Measurements from ENCODE around the gene INSC. TPM values are rescaled to one million over a fixed set of nuclear protein-coding genes. Genes with fewer than 3 reads are reported as not detected.
"Not testable (repeated sequence)": the region's sequence is repeated elsewhere in the genome, so short reads cannot be mapped to it uniquely, and the experiment has no call there.

INSC gene, protein sequence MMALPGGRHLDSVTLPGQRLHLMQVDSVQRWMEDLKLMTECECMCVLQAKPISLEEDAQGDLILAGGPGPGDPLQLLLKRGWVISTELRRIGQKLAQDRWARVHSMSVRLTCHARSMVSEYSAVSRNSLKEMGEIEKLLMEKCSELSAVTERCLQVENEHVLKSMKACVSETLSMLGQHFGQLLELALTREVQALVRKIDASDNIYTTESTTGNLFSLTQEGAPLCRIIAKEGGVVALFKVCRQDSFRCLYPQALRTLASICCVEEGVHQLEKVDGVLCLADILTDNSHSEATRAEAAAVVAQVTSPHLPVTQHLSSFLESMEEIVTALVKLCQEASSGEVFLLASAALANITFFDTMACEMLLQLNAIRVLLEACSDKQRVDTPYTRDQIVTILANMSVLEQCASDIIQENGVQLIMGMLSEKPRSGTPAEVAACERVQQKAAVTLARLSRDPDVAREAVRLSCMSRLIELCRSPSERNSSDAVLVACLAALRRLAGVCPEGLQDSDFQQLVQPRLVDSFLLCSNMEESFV
- total RNA-seq (10 to 100 TPM in 1 of 2 donors, 1 to 10 TPM in 1; 9.2 to 13.9 TPM), polyA plus RNA-seq (ENCODE audit: insufficient read length in 2 of 2) (1 to 10 TPM; 3.0 to 5.7 TPM)
- long read RNA-seq, donor 1 = 0 reads
- long read RNA-seq, donor 2 = 0 reads
- long read RNA-seq, donor 3 = 0 reads
- long read RNA-seq, donor 4 = 0 reads

DNA sequence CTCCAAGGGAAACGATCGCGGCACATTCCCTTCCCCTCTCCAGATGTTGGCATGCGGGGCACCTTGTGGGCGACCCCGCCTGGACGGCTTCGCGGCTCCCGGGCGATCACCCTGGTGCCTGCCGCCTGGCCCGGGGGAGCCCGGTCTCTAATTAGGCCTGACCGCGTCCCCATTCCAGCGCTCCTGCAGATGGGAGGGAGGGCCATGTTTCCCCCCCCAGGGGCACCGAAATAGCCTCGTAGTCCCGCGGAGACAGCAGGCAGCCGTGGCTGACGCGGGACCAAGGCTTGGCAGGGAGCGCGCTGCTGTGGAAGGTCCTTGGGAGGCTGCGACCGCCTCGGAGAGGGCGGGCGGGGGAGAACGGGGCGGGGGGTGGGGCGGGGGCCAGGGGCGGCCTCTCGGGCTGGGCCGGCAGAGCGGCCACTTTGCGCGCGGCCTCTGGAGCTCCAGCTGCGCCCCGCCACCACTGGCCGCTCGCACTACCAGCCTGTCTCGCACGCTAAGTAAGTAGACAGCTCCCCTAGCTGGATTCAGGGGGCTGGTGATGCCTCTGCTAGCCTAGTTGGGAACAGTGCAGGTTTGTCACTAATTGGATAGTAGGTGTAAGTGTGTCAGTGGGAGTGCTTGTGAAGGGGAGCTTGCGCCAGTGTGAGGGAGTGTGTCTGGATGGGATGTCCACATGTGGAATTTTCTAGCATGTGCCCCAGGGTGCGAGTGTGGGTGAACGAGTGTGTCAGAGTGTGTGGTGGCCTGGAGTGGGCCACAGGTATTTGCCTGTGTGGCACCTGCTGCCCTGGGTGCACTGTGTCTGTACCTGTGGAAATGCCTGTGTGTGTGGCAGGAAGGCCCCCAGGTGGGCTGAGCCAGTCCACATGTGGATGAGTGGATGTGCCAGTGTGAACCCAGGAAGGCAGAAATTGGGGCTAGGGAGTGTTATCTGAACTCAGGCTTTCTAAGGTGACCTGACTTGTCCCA, at the start of gene INSC:
Gene INSC, plus strand, starts transcription at position 423 of the 975 bp plus-strand sequence. CDS start 34,252 bp downstream, outside the sequence.
- peak in 2 of 6 donors; percentile 40 to 67 for DNase-seq (ENCODE audit: low read depth in 4 of 6, low spot score in 6 of 6)

DNA sequence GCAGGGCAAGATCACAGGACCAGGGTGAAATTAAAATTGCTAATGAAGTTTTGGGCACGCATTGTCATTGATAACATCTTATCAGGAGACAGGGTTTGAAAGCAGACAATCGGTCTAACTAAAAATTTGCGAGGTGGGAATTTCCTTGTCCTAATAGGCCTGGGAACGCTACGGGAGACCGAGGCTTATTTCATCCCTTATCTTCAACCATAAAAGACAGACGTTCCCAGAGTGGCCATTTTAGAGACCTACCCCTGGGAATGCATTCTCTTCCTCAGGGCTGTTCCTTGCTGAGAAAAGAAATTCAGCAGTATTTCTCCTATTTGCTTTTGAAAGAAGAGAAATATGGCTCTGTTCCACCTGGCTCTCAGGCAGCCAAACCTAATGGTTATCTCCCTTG, 45.0 kb upstream of the INSC start:
- H3K36me3 ChIP-seq (ENCODE audit: control insufficient read depth, insufficient read depth, low read length); DNase-seq (ENCODE audit: low read depth in 4 of 6, low spot score in 6 of 6); H3K27ac ChIP-seq (ENCODE audit: low read depth, low read length); H3K4me3 ChIP-seq (ENCODE audit: low read depth, low read length); H3K9me3 ChIP-seq (ENCODE audit: control insufficient read depth, insufficient read depth, low read length): not testable (repeated sequence)
- H3K27me3 ChIP-seq (ENCODE audit: control insufficient read depth, insufficient read depth, low read length) = peaks cover 32% of the 10 kb centered on the region
- WGBS (ENCODE audit: insufficient coverage) = 88% methylated on average over 3 of the region's 7 CpGs
- H3K4me1 ChIP-seq (ENCODE audit: control insufficient read depth, insufficient read depth, low read length) = peaks cover 24% of the 10 kb centered on the region

More for the DNA sequence above, at the start of gene INSC:
- Histone ChIP-seq H3K27ac (ENCODE audit: low read depth, low read length) (peak within 1 kb of the TSS; percentile 70), H3K4me1 (ENCODE audit: control insufficient read depth, insufficient read depth, low read length) (peaks cover 24% of the 10 kb centered on the region), H3K36me3 (ENCODE audit: control insufficient read depth, insufficient read depth, low read length) (no peaks in the 10 kb centered on the region), H3K4me3 (ENCODE audit: low read depth, low read length) (peak within 1 kb of the TSS; percentile 47), H3K9me3 (ENCODE audit: control insufficient read depth, insufficient read depth, low read length) (no peaks in the 10 kb centered on the region), H3K27me3 (ENCODE audit: control insufficient read depth, insufficient read depth, low read length) (peaks cover 4% of the 10 kb centered on the region)
- 6% methylated on average over 40 of the region's 50 CpGs for WGBS (ENCODE audit: insufficient coverage)

DNA sequence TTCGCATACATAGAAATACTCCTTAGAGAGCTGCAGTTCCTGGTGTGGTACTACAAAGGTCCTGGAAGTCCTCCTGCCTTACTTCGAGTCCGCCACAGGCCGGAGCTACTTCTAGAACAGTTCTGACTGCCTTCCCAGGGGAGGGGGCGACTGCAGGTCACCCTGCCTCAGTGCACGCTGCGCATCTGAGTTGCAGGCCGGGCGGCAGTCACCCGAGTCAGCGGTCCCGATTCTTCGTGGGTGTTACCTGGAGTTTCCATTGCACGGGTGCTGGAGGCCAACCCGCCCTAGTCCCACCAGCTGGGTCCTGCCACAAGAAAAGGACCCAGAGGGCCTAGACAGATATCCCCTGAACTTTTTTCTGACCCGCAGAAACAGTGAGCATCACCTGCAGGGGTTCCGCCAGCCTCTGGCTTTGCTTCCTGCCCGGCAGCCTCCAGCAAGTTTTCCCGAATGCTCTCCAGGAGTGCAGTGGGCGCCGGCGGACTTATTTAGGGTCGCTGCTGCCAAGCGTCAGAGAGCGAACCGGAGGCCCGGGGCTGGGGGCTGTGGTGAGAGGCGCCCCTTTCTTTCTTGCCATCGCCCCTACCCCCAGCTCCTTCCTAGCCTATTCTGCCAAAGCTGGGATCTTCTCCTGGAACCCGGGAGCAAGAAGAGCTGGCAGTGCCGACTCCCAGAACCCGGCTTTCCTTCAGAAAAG, 43.0 kb upstream of the INSC start:
- Histone ChIP-seq H3K9me3 (ENCODE audit: control insufficient read depth, insufficient read depth, low read length) (no peaks in the 10 kb centered on the region), H3K27ac (ENCODE audit: low read depth, low read length) (no peak overlapping the region), H3K27me3 (ENCODE audit: control insufficient read depth, insufficient read depth, low read length) (peaks cover 37% of the 10 kb centered on the region), H3K4me1 (ENCODE audit: control insufficient read depth, insufficient read depth, low read length) (peaks cover 26% of the 10 kb centered on the region), H3K4me3 (ENCODE audit: low read depth, low read length) (no peak overlapping the region), H3K36me3 (ENCODE audit: control insufficient read depth, insufficient read depth, low read length) (no peaks in the 10 kb centered on the region)
- WGBS (ENCODE audit: insufficient coverage) = 89% methylated on average over 25 of the region's 32 CpGs
- DNase-seq (ENCODE audit: low read depth in 4 of 6, low spot score in 6 of 6) = no peak

- Histone ChIP-seq H3K4me3 (ENCODE audit: low read depth, low read length) (no peak overlapping the region), H3K4me1 (ENCODE audit: control insufficient read depth, insufficient read depth, low read length) (peaks cover 26% of the 10 kb centered on the region), H3K36me3 (ENCODE audit: control insufficient read depth, insufficient read depth, low read length) (no peaks in the 10 kb centered on the region), H3K27me3 (ENCODE audit: control insufficient read depth, insufficient read depth, low read length) (peaks cover 37% of the 10 kb centered on the region), H3K27ac (ENCODE audit: low read depth, low read length) (no peak overlapping the region), H3K9me3 (ENCODE audit: control insufficient read depth, insufficient read depth, low read length) (no peaks in the 10 kb centered on the region)
- WGBS (ENCODE audit: insufficient coverage) = 87% methylated on average over 11 of the region's 23 CpGs
- DNase-seq (ENCODE audit: low read depth in 4 of 6, low spot score in 6 of 6) = no peak
These were observed 42.1 kb upstream of the INSC start for GRCh38 chr11:15072551-15073143.

DNA sequence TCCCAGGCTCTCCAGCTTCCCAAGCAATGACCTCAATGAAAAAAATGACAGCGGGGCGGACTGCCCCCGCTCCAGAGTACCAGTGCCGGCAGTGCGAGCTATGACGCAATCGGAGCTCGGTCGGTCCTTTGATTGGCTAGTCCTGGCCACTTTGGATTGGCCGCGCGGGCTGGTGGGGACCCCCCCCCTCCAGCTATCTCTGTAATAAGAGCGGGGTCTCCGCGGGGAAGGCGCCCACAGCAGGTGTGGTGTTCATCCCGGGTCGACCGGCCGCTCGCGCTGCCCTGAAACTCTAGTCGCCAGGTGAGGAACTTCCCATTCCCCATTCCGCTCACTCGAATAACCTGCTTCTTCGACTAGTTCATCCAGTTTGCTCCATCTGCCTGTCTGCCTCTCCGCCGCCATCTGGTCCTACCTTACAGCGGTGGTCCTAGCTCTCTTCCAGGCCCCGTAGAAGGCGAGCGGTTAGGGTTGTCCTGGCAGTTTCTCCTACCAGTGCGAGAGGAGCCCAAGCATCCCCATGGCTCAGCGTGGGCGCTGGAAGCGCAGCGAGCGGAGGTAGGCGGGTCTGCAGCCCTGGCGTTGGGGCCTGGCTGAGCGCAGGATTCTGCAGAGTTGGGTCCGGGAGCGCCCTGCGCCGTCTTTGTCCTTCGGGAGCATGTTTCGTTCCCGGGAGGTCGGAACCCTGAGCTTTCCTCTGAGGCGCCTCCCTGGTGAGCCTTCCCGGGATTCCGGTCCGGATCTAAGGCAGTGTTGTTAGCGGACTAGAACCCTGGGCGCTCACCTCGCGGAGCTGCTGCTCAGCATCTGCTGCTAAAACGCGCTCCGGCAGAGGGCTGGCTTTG, 41.1 kb upstream of the INSC start, which contains the start of gene CALCB:
Gene CALCB, plus strand, starts transcription at position 233 of the 845 bp plus-strand sequence. CDS start 1,126 bp downstream, outside the sequence.
- no peaks in the 10 kb centered on the region for H3K36me3 ChIP-seq (ENCODE audit: control insufficient read depth, insufficient read depth, low read length)
- H3K27ac ChIP-seq (ENCODE audit: low read depth, low read length) = no peak within 1 kb of the TSS
- 0% methylated on average over 56 of the region's 60 CpGs for WGBS (ENCODE audit: insufficient coverage)
- H3K9me3 ChIP-seq (ENCODE audit: control insufficient read depth, insufficient read depth, low read length) = no peaks in the 10 kb centered on the region
- DNase-seq (ENCODE audit: low read depth in 4 of 6, low spot score in 6 of 6) = peak in 4 of 6 donors; percentile 6 to 78 (median 36)
- H3K4me1 ChIP-seq (ENCODE audit: control insufficient read depth, insufficient read depth, low read length) = peaks cover 26% of the 10 kb centered on the region
- H3K27me3 ChIP-seq (ENCODE audit: control insufficient read depth, insufficient read depth, low read length) = peaks cover 37% of the 10 kb centered on the region
- H3K4me3 ChIP-seq (ENCODE audit: low read depth, low read length) = peak within 1 kb of the TSS; percentile 38

DNA sequence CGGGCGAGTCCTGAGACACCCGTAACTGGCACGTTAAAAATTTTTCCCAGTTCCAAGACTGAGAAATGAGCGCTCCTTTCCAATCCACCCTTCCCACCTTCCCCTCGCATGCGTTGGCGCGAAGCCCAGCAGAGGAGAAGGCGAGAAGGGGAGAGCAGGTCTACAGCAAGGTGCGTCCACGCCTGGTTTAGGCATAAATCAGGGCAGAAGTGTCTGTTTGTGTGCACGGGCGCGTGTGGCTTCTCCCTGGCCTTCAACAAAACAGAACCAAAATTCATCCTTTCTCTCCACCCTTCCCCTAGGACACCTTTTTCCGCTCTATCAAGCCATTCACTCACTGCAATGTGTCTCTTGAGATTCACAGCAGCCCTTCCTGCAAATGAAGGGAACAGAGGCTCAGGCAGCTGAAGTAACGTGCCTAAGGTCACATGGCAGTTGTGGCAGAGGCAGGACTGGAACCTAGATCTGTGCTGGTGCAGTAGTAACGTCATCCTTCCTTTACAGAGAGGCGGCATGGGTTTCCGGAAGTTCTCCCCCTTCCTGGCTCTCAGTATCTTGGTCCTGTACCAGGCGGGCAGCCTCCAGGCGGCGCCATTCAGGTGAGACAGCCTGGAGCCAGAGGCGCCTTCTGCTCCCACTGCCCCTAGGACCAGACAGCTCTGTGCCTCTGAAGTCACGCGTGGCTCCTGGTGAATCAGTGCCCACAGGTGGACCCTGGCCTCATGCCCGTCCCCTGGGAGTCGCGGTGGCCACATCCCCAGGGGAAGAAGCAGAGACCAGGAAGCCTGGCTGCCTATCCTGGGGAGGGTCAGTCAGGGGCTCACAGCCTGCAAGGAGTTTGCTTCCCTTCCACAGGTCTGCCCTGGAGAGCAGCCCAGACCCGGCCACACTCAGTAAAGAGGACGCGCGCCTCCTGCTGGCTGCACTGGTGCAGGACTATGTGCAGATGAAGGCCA, 40.2 kb upstream of the INSC start:
- DNase-seq (ENCODE audit: low read depth in 4 of 6, low spot score in 6 of 6) = peak; percentile 22 to 90 (median 58)
- peaks cover 26% of the 10 kb centered on the region for H3K4me1 ChIP-seq (ENCODE audit: control insufficient read depth, insufficient read depth, low read length)
- H3K4me3 ChIP-seq (ENCODE audit: low read depth, low read length) = peak overlapping the region; percentile 38
- WGBS (ENCODE audit: insufficient coverage) = 3% methylated on average over 33 of the region's 33 CpGs
- no peak overlapping the region for H3K27ac ChIP-seq (ENCODE audit: low read depth, low read length)
- no peaks in the 10 kb centered on the region for H3K9me3 ChIP-seq (ENCODE audit: control insufficient read depth, insufficient read depth, low read length)
- no peaks in the 10 kb centered on the region for H3K36me3 ChIP-seq (ENCODE audit: control insufficient read depth, insufficient read depth, low read length)
- peaks cover 37% of the 10 kb centered on the region for H3K27me3 ChIP-seq (ENCODE audit: control insufficient read depth, insufficient read depth, low read length)

DNA sequence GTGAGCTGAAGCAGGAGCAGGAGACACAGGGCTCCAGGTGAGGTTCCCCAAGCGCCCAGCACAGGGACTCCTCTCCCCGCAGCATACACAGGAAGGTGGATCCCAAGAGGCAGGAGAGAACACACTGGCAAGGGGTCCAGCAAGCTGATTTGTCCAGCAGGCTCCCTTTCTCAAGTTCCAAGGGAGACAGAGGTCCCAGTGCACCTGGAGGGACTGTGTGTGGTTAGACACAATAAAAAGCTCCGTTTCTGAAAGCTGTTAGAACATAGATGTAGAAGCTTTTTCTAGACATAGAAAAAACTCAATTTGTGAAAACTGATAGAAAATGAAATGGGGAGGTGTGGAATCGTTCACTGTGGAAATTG, 39.6 kb upstream of the INSC start:
- Histone ChIP-seq H3K27ac (ENCODE audit: low read depth, low read length) (no peak overlapping the region), H3K4me3 (ENCODE audit: low read depth, low read length) (no peak overlapping the region), H3K4me1 (ENCODE audit: control insufficient read depth, insufficient read depth, low read length) (peaks cover 26% of the 10 kb centered on the region), H3K27me3 (ENCODE audit: control insufficient read depth, insufficient read depth, low read length) (peaks cover 37% of the 10 kb centered on the region), H3K9me3 (ENCODE audit: control insufficient read depth, insufficient read depth, low read length) (no peaks in the 10 kb centered on the region), H3K36me3 (ENCODE audit: control insufficient read depth, insufficient read depth, low read length) (no peaks in the 10 kb centered on the region)
- DNase-seq (ENCODE audit: low read depth in 4 of 6, low spot score in 6 of 6) = no peak
- 25% methylated on average over 3 of the region's 4 CpGs for WGBS (ENCODE audit: insufficient coverage)
